NT2/D1 (cell line): ENCODE data around the gene USP54.

ENCODE experiments used
- DNase-seq: peaks from one replicate; pipeline ENCODE4 v3.0.0-alpha.2; 2011; ENCODE audit warnings: low read depth, low spot score
- H3K27me3 ChIP-seq: 2 replicates; pipeline ENCODE4 v1.6.0; 2011; ENCODE audit warnings: mild to moderate bottlenecking; ENCODE audit not compliant: insufficient read length, insufficient read depth
- H3K36me3 ChIP-seq: 2 replicates; pipeline ENCODE4 v1.6.1; 2011; ENCODE audit warnings: mild to moderate bottlenecking, low read length, mixed read lengths; ENCODE audit not compliant: insufficient read depth, insufficient read length
- H3K4me1 ChIP-seq: 2 replicates; pipeline ENCODE4 v1.5.1; 2011; ENCODE audit not compliant: insufficient read depth, insufficient read length
- H3K4me3 ChIP-seq: 2 replicates; pipeline ENCODE4 v1.5.1; 2011; ENCODE audit warnings: low read depth; ENCODE audit not compliant: insufficient read length
- H3K9ac ChIP-seq: 2 replicates; pipeline ENCODE4 v1.6.0; 2011; ENCODE audit warnings: low read depth; ENCODE audit not compliant: insufficient read length
- H3K9me3 ChIP-seq: 2 replicates; pipeline ENCODE4 v1.5.1; 2011; ENCODE audit warnings: mild to moderate bottlenecking, low read length; ENCODE audit not compliant: insufficient read depth
- SUZ12 ChIP-seq: IDR thresholded peaks from 2 replicates; pipeline ENCODE4 v1.6.1; 2011; ENCODE audit not compliant: insufficient read length, insufficient read depth; ENCODE audit errors: extremely low read depth
- YY1 ChIP-seq: IDR thresholded peaks from 2 replicates; pipeline ENCODE4 v1.6.1; 2011; ENCODE audit not compliant: insufficient read length, insufficient read depth
- ZNF274 ChIP-seq: IDR thresholded peaks from 2 replicates; pipeline ENCODE4 v1.6.1; 2011; ENCODE audit warnings: mild to moderate bottlenecking, low read depth, low read length

USP54 gene

DNA sequence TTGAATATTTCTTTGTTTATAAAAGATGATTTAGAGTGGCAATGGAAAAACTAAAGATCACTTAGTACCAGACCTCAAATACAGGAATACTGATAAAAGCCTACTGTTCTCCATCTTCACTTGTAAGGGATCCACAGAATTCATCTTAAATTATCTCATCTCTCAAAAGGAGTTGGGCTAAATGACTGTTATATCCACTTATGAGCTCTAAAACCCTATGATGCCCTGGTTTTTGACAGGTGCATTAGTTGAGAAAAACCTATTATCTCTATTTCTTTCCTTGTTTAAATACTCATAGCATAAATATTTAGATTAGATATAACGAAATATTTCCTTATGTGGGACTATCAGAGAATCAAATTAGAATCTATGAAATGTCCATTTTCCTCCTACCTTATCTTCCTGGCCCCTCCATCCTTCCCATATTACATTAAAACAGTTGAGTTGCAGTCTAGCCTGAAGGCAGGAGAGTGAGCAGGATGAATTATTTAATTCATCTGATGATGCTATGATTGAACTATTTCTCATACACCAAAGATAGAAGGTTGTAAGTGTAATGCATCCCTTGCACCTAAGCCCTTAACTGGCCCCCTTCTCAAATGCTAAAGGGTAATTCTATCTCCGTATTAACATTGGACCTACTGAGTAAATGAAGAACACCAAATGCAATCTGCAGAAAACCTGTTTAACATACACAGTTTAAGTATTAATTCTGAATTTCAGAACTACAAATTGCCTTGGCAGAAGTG, 125.0 kb downstream of the USP54 start:
- H3K9me3 ChIP-seq: no peaks in the 10 kb centered on the region
- H3K4me1 ChIP-seq: no peaks in the 10 kb centered on the region
- no peak for TF ChIP-seq ZNF274
- peaks cover 56% of the 10 kb centered on the region for H3K36me3 ChIP-seq
- no peak overlapping the region for H3K9ac ChIP-seq
- no peak for DNase-seq
- no peaks in the 10 kb centered on the region for H3K27me3 ChIP-seq
- no peak overlapping the region for H3K4me3 ChIP-seq

DNA sequence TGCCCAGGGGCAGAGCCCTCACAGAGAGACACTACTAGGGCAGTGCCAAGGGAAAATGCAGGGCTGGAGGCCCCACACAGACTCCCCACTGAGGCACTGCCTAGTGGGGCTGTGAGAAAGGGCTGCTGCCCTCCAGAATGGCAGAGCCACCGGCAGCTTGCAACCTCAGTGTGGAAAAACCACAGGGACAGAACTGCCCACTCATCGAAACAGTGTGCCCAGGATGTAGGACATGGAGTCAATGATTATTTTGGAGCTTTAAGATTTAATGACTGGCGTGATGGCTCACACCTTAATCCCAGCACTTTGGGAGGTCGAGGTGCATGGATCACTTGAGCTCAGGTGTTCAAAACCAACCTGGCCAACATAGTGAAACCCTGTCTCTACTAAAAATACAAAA, 130.2 kb downstream of the USP54 start:
- Histone ChIP-seq H3K4me3 (no peak overlapping the region), H3K27me3 (no peaks in the 10 kb centered on the region), H3K36me3 (peaks cover 22% of the 10 kb centered on the region), H3K9ac (no peak overlapping the region), H3K4me1 (no peaks in the 10 kb centered on the region), H3K9me3 (no peaks in the 10 kb centered on the region)
- TF ChIP-seq SUZ12 (no peak), YY1 (no peak), ZNF274 (no peak)
- no peak for DNase-seq

DNA sequence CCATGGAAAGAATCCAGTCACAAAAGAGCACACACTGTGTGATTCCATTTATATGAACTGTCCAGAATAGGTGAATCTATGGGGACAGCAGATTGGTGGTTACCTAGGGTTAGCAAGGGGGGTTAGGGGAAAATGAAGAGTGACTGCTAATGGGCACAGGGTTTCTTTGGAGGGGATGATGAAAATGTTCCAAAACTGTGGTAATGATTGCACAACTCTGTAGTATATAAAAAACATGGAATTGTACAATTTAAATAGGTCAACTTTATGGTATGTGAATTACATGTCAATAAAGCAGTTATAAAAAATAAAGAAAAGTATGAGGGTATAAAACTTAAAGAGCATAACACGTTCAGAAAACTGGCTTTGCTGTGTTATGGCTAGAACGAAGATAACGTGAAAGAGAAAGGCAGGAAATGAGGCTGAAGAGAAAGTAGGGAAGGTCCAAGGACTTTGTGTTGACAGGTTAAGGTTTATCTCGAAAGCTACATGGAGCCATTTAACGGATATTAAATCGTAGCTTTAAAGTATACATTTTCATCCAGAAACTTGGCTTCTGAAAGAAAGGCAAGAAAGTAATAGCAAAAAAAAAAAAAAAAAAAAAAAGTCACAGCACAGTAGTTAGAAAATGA, 131.3 kb downstream of the USP54 start:
- Histone ChIP-seq H3K9me3 (no peaks in the 10 kb centered on the region), H3K36me3 (peaks cover 17% of the 10 kb centered on the region), H3K9ac (no peak overlapping the region), H3K4me1 (no peaks in the 10 kb centered on the region), H3K4me3 (no peak overlapping the region), H3K27me3 (no peaks in the 10 kb centered on the region)
- no peak for TF ChIP-seq ZNF274
- no peak for TF ChIP-seq SUZ12
- no peak for TF ChIP-seq YY1
- DNase-seq: no peak

DNA sequence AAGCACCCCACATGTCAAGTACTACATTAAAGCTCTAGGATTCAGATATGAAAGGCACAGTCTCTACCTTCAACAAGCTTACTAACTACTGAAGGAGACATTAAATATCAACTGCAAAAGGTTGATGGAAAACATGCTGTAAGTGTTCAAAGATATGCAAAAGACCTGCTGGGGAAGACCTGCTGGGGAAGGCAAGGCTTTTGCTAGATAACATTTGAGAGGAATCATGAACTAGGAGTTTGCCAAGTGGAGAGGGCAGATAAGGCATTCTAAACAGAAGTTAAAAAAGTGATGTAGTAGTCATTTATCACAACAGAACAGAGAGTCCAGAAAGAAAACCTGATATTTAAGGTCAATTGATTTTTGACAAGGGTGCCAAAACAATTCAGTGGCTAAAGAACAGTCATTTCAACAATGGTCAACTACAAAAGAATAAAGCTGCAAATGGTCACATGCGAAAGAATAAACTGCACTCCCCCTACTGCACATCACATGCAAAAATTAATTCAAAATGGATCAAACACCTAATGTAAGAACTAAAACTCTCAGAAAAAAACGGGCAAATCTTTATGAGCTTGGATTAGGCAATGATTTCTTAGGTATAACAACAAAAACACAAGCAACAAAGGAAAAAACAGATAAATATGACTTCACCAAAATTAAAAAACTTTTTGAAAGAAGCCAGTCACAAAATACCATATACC, 134.8 kb downstream of the USP54 start:
- Histone ChIP-seq H3K27me3 (no peaks in the 10 kb centered on the region), H3K9ac (no peak overlapping the region), H3K9me3 (no peaks in the 10 kb centered on the region), H3K4me1 (no peaks in the 10 kb centered on the region), H3K4me3 (no peak overlapping the region), H3K36me3 (peaks cover 15% of the 10 kb centered on the region)
- no peak for DNase-seq
- TF ChIP-seq YY1 (no peak), ZNF274 (no peak), SUZ12 (no peak)

DNA sequence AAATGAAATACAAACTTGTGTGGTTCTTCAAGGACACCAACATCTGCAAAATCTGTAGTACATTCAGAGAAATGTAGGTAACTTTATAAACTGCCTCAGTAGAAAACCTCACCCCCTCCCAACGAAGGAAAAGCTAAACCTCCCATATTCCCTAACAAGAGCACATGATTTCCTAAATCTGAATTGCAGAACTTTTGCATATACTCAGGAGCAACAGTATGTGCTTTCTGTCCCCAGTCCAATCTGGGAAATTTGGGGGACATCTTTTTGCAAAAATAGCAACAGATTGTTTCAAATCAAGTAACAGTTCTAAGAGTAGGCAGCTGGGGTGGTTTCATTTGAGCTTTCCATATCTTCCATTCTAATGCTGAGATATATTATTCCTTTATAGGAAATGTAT, 142.0 kb downstream of the USP54 start:
- Histone ChIP-seq H3K36me3 (peaks cover 15% of the 10 kb centered on the region), H3K9me3 (no peaks in the 10 kb centered on the region), H3K9ac (no peak overlapping the region), H3K4me3 (no peak overlapping the region), H3K4me1 (no peaks in the 10 kb centered on the region), H3K27me3 (no peaks in the 10 kb centered on the region)
- no peak for TF ChIP-seq ZNF274
- no peak for TF ChIP-seq SUZ12
- TF ChIP-seq YY1: no peak
- no peak for DNase-seq

DNA sequence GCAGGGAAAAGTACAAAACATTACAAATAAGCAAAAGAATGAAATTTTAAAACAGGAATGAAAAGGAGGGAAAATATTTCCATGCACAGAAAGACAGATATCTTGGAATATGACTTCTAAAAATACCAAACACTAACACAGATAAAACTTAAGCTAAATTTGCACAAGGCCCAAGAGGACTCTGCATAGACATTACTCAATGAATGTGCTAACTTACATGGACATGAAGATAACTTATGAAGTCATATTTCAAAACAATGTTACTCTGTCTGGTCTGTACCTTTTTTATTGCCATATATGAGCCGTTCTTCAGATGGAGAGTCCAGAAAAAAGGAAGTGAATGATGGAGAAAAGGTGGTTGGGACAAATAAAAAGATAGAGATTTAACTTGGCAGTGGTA, 142.8 kb downstream of the USP54 start:
- H3K4me1 ChIP-seq: no peaks in the 10 kb centered on the region
- no peaks in the 10 kb centered on the region for H3K27me3 ChIP-seq
- no peaks in the 10 kb centered on the region for H3K9me3 ChIP-seq
- no peak for DNase-seq
- TF ChIP-seq ZNF274 (no peak), YY1 (no peak)
- no peak overlapping the region for H3K9ac ChIP-seq
- H3K36me3 ChIP-seq: peaks cover 14% of the 10 kb centered on the region
- H3K4me3 ChIP-seq: no peak overlapping the region
